PC-9 (cell line): ENCODE results near the gene CELF1.

ENCODE experiments used
- CTCF ChIP-seq: fragments of 200-600 bp; sonication (generic); conservative IDR thresholded peaks from 2 replicates; pipeline ENCODE4 v1.6.1; 2017; ENCODE audit warnings: mixed run types, antibody characterized with exemption, mild to moderate bottlenecking, moderate library complexity
- EZH2 ChIP-seq: fragments of 200-600 bp; sonication (generic); IDR thresholded peaks from 2 replicates; pipeline ENCODE4 v1.8.0; 2017; ENCODE audit warnings: antibody characterized with exemption, low read depth

- no peak for TF ChIP-seq CTCF
- no peak for TF ChIP-seq EZH2
These were observed 106.1 kb downstream of the CELF1 start for GRCh38 chr11:47446833-47447232.
